Breast epithelium (tissue), 3 donors: ENCODE results near the gene USO1.

Source experiments
- POLR2A ChIP-seq: fragments of 450-650 bp; IDR thresholded peaks from one replicate; pipeline ENCODE4 v1.6.1; 2016; ENCODE audit warnings: antibody characterized with exemption, mild to moderate bottlenecking, moderate library complexity
- TF ChIP-seq, protein P1 (sequence below), 3 donors: fragments of 450-650 bp; IDR thresholded peaks; one replicate each; pipeline ENCODE4 v1.5.1; 2016 to 2017; ENCODE audit warnings: antibody characterized with exemption in 3 of 3, mild to moderate bottlenecking in 3 of 3, moderate library complexity in 3 of 3

DNA sequence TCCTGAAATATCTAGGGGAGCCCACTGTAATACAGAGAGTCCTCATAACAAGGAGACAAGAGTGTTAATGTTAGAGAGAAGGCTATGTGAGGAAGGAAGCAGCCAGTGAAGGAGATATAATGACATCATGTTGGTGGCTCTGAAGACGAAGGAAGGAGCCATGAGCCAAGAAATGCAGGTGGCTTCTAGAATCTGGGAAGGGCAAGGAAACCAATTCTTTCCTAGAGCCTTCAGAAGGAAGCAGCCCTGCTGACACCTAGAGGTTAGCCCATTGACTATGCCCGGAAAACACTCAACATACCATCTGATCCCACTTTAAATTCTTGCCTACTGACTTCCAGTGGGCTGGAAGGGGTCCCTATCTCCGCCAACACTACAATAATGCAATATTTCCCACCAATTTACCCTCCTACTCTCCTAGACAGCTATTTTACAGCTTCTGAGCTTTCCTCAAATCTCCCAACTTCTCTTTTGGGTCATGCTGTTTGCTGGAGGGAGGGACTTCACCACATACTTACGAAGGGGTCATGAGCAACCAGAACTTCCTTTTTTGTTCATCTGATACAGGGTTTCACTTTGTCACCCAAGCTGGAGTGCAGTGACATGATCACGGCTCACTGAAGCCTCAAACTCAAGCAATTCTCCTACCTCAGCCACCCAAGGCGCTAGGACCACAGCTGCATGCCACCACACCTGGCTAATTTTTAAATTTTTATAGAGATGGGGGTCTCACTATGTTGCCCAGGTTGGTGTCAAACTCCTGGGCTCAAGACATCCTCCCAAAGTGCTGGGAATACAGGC is 26.0 kb upstream of the USO1 start:
- TF ChIP-seq, protein P1, sequence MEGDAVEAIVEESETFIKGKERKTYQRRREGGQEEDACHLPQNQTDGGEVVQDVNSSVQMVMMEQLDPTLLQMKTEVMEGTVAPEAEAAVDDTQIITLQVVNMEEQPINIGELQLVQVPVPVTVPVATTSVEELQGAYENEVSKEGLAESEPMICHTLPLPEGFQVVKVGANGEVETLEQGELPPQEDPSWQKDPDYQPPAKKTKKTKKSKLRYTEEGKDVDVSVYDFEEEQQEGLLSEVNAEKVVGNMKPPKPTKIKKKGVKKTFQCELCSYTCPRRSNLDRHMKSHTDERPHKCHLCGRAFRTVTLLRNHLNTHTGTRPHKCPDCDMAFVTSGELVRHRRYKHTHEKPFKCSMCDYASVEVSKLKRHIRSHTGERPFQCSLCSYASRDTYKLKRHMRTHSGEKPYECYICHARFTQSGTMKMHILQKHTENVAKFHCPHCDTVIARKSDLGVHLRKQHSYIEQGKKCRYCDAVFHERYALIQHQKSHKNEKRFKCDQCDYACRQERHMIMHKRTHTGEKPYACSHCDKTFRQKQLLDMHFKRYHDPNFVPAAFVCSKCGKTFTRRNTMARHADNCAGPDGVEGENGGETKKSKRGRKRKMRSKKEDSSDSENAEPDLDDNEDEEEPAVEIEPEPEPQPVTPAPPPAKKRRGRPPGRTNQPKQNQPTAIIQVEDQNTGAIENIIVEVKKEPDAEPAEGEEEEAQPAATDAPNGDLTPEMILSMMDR (IDR thresholded peaks at IDR 0.05) = no peak
- TF ChIP-seq POLR2A = no peak
